ENCODE results near the gene SPPL3. TPM values are rescaled to one million over a fixed set of nuclear protein-coding genes. Genes with fewer than 3 reads are reported as not detected.
A peak's percentile ranks its signal among the peaks of the same experiment; 100 is the strongest.

The SPPL3 gene
- total RNA-seq, 1 donor from 2014 or later: 20.4 TPM

DNA sequence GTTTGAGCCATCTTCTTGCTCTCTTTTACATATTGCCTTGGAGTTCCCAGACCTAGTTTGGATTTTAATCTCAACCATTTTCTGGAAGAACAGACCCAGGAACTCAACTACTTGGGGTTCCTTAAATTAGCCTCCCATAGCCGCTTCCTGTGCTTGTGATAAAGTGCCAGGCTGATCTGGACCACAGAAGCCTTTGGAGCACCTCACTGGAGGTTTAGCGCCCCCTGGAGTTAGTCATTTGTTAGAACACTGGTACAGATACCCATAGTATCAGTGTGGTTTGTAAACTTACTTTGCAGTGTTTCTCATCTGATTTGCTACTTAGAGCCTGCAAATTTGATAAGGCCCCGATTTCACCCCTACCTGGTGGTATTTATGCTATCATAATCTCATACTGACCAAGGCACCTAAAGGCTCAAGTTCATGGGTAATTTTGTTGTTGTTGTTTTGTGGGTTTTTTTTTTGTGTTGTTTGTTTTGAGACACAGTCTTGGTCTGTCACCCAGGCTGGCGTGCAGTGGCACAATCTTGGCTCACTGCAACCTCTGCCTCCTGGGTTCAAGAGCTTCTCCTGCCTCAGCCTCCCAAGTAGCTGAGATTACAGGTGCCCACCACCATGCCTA is 190.2 kb downstream of the SPPL3 start:
- TF ChIP-seq, protein P1, sequence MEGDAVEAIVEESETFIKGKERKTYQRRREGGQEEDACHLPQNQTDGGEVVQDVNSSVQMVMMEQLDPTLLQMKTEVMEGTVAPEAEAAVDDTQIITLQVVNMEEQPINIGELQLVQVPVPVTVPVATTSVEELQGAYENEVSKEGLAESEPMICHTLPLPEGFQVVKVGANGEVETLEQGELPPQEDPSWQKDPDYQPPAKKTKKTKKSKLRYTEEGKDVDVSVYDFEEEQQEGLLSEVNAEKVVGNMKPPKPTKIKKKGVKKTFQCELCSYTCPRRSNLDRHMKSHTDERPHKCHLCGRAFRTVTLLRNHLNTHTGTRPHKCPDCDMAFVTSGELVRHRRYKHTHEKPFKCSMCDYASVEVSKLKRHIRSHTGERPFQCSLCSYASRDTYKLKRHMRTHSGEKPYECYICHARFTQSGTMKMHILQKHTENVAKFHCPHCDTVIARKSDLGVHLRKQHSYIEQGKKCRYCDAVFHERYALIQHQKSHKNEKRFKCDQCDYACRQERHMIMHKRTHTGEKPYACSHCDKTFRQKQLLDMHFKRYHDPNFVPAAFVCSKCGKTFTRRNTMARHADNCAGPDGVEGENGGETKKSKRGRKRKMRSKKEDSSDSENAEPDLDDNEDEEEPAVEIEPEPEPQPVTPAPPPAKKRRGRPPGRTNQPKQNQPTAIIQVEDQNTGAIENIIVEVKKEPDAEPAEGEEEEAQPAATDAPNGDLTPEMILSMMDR (IDR thresholded peaks at IDR 0.05): peak; percentile 82 to 87 (median 86)
- peaks cover 35 to 48% of the 10 kb centered on the region in 2 donors for H3K36me3 ChIP-seq
- no peaks in the 10 kb centered on the region for H3K27me3 ChIP-seq
- peaks cover 0 to 9% of the 10 kb centered on the region in 2 donors for H3K4me1 ChIP-seq
- H3K27ac ChIP-seq: no peak overlapping the region
- no peak overlapping the region for H3K4me3 ChIP-seq
- intact Hi-C loops (cut with DNase I): loop anchor here (1.0 kb wide), 3 partner anchors 27 to 131 kb away; partner anchors contain the start of gene MLEC
- DNase-seq (ENCODE audit: low spot score in 2 of 2): peak in 1 of 2 donors; percentile 80
- no peaks in the 10 kb centered on the region for H3K9me3 ChIP-seq

DNA sequence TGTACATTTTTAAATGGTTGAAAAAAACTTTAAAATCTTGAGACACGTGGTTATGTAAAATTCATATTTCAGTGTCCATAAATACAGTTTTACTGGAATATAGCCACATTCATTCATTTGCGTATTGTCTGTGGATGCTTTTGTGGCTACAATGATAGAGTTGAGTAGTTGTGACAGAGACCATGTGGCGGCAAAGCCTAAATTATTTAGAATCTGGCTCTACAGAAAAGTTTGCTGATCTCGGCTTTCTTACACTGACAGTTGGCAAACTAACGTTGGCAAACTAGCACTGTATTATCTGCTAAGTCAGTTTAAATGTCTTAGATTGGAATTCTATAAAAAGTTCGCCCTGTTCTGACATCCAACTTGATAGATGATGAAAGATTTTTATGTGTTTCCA is 191.5 kb downstream of the SPPL3 start:
- Histone ChIP-seq H3K36me3 (peaks cover 22 to 34% of the 10 kb centered on the region in 2 donors), H3K4me1 (peaks cover 0 to 9% of the 10 kb centered on the region in 2 donors), H3K4me3 (no peak overlapping the region), H3K27me3 (no peaks in the 10 kb centered on the region), H3K27ac (no peak overlapping the region), H3K9me3 (no peaks in the 10 kb centered on the region)
- TF ChIP-seq, protein P1 (IDR thresholded peaks at IDR 0.05): no peak
- intact Hi-C loops (cut with DNase I): loop anchor here (1.0 kb wide), 1 partner anchor 129 kb away; no protein-coding TSS in a partner anchor
- DNase-seq (ENCODE audit: low spot score in 2 of 2): no peak

Other genes with a start within 250 kb of the SPPL3 start
- 47.5 TPM for gene MLEC, start 217.2 kb downstream of the SPPL3 start, total RNA-seq
- 26.8 TPM for gene UNC119B, start 193.9 kb downstream of the SPPL3 start, total RNA-seq
- 58.5 TPM for gene ACADS, start 178.5 kb downstream of the SPPL3 start, total RNA-seq
- gene HNF1A, start 74.2 kb upstream of the SPPL3 start, total RNA-seq: not detected
- gene C12orf43, start 112.1 kb upstream of the SPPL3 start, total RNA-seq: 47.1 TPM
- not detected for gene OASL, start 134.9 kb upstream of the SPPL3 start, total RNA-seq
- 1.1 TPM for gene P2RX7, start 228.5 kb upstream of the SPPL3 start, total RNA-seq

All from ascending aorta (tissue), 2 donors.